Activated CD8-positive, alpha-beta memory T cell treated with anti-CD3 and anti-CD28 coated beads for 24 hours (primary cell): ENCODE data around the gene DCAF16.
"Not testable (repeated sequence)": the region's sequence is repeated elsewhere in the genome, so short reads cannot be mapped to it uniquely, and the experiment has no call there.

ENCODE experiments used
- DNase-seq: peaks from one replicate; pipeline ENCODE4 v3.0.0-alpha.2; 2020

The DCAF16 gene

GRCh38 chr4:17810260-17811077, at the start of gene DCAF16, which contains the start of gene NCAPG:
TSS of gene DCAF16 (minus strand) at chr4:17810757. CDS start at chr4:17804141, 6,616 bp downstream.
TSS of gene NCAPG (plus strand) at chr4:17810979. CDS start at chr4:17811078, 99 bp downstream.
- peak; percentile 100 for DNase-seq

- DNase-seq, result no peak
These were observed 49.3 kb upstream of the DCAF16 start for GRCh38 chr4:17859793-17860406.

DNA sequence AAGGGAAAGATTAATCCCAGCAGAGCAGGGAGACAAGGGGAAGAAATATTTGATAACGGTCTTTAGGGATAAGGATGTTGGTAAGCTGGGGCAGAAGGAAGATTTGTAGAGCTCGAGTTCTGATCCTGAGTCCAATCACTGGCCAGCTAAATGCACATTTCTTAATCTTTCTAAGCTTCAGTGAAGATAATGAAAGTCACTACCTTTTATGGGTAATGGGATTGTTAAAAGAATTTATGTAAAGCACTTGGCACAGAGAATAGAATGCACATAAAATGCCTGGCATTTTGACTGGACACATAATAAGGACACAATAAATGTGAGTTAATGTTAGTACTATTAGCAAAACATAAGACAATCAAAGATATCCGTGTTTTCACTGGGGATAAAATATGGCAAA, 43.5 kb upstream of the DCAF16 start:
- no peak for DNase-seq

- no peak for DNase-seq
These were observed 41.4 kb upstream of the DCAF16 start for GRCh38 chr4:17851959-17852358.

DNA sequence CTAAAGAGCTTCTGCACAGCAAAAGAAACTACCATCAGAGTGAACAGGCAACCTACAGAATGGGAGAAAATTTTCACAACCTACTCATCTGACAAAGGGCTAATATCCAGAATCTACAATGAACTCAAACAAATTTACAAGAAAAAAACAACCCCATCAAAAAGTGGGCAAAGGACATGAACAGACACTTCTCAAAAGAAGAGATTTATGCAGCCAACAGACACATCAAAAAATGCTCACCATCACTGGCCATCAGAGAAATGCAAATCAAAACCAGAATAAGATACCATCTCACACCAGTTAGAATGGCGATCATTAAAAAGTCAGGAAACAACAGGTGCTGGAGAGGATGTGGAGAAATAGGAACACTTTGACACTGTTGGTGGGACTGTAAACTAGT, 39.7 kb upstream of the DCAF16 start:
- not testable (repeated sequence) for DNase-seq

DNA sequence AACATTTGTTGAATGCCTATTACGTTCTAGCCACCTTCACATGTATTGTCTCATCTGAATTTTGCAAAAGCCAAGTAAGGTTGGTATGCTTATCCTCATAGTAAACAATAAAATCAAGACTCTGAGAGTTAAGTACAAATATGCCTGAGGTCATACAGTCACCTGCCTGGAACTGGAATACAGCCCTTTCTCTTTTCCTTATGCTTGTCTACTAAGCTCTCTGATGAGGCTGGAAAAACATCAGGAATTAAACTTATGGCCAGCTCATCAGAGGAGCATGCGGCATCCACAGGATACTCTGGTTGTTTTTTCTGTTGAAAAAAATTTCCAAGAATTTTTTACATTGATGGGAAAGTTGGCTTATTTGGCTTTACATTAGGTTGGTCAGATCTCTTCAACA, 35.7 kb upstream of the DCAF16 start:
- DNase-seq, result no peak

DNA sequence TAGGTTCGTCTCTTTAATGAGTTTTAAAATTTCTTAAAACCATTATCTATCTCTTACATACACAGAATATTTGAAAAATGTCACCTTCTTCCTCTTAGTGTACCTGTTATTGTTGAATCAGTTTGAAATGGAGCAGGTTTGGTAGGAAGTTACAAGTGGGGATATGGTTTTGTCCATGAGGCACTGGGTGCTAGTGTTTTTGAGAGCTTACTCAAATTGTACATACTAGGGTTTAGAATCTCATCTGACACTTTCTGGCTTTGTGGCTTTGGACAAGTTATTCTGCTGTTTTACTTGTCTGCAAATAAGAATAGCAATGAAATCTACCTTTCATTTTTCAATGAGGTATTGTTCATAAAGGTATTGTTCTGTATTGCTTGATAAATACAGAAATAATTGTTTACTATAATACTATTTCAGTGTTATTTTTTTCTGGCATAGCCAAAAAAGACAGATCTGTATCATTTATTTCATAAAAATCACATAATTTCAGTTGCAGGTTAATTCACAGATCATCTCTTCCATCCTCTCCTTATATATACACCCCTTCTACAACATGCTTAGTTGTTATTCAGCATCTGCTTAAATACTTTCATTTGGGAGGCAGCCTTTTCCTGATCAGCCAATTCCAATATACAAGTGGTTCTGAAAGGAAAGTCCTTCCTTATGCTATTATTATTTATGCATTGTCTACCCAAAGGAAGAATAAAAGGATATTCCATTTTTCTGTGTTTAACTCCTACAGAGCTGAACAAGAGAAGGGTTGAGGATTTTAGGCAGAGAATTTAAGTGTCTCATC, 13.5 kb upstream of the DCAF16 start:
- DNase-seq, result no peak

GRCh38 chr4:17817027-17817426, 6.5 kb upstream of the DCAF16 start:
- no peak for DNase-seq

GRCh38 chr4:17816142-17816541, 5.6 kb upstream of the DCAF16 start:
- no peak for DNase-seq

DNA sequence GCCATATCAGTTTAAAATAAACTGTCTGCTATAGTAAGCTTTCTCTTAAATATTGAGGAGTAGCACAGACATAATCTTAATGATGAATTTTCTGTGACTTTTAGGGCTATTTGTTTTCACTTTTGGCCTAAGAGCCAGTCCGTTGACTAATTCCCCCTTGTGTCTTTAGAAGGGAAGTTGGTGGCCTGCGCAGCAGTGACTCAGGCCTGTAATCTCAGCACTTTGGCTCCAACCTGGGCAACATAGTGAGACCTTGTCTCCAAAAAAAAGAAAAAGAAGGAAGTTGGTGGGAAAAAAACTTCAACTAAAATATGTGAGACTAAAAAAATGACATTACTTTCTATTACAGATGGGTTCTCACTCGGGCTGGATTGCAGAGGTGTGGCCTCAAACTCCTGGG, 3.6 kb upstream of the DCAF16 start:
- no peak for DNase-seq

DNA sequence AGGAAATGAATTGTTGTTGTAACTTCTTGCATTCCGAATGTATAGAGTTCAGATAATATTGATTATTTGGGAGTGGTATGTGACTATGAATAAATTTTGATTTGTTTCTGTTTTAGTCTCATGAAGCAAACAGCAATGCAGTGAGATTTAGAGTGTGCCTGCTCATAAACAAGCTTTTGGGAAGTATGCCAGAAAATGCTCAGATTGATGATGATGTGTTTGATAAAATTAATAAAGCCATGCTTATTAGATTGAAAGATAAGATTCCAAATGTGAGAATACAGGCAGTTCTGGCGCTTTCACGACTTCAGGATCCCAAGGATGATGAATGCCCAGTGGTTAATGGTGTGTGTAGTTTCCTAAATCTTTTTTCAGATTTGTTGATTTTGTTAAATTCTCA, 2.2 kb upstream of the DCAF16 start:
- DNase-seq, result no peak

DNA sequence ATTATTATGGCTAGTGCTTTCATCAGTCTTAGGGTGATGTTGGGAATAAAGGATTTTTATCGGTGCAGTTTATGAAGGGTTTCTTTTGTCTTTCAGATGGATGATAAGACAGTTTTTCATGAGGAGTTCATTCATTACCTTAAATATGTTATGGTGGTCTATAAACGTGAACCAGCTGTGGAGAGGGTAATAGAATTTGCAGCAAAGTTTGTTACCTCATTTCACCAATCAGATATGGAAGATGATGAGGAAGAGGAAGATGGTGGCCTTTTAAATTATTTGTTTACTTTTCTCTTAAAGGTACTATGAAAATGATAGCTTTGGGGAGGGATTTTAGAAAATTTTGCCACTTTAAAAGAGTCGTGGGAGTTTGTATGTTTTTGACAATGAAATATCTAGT, 1.6 kb upstream of the DCAF16 start:
- DNase-seq, result no peak

- no peak for DNase-seq
These were observed 584 bp upstream of the DCAF16 start for GRCh38 chr4:17811078-17811603.

- DNase-seq, result no peak
These were observed 890 bp downstream of the DCAF16 start for GRCh38 chr4:17809667-17810066.

DNA sequence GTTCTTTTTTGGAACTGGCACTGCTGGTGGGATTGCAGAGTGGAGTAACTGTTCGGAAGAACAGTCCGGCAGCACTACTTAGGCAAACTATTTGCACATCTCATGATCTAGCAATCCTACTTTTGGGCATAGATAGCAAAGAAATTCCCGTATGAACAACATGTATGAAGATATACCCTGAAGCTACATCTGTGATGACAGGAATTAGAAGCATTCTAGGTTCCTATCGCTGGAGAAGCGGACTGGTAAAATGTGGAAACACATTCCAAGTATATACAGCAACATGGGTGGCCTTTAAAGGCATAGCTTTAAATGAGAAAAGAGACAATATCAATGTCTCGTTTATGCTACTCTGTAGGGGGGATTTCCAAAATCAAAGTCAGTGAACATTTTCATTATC, 3.1 kb downstream of the DCAF16 start:
- no peak for DNase-seq

DNA sequence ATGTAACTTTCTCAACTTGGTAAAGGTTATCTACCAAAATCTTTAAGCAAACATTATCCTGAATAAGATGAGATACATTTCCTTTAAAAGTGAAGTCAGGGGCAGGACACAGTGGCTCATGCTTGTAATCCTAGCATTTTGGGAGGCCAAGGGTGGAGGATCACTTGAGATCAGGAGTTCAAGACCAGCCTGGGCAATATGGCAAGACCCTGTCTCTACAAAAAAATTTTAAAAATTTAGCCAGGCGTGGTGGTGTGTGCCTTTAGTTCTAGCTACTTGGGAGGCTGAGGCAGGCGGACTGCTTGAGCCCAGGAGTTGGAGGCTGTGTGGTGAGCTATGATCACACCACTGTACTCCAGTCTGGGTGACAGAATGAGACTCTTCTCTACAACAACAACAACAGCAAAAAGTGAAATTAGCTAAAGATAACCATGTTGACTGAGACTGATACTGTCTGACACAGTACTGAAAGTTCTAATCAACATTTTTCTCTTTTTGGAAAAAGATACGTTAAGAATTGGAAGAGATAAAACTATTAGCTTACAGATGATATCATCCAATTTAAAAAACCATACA, 4.9 kb downstream of the DCAF16 start:
- DNase-seq, result no peak

- no peak for DNase-seq
These were observed 12.7 kb downstream of the DCAF16 start for GRCh38 chr4:17797808-17798207.

DNA sequence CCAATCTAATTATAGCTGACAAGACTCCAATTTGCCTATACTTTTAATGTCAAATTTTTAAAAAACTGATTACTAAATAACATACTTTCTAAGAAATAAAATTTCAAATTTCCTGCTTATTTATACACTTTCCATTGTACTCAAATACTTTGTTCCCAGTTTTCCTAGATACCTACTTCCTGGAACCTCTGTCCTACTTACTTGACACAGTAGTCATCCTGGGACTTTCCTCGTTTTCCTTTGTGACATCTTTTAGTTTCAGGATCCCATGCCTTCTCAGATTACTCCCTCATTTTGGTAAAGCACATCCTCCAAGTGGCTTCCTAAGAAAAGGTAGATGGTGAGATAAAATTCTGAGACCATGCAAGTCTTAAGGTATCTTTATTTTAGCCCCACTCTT, 15.8 kb downstream of the DCAF16 start:
- DNase-seq, result no peak

DNA sequence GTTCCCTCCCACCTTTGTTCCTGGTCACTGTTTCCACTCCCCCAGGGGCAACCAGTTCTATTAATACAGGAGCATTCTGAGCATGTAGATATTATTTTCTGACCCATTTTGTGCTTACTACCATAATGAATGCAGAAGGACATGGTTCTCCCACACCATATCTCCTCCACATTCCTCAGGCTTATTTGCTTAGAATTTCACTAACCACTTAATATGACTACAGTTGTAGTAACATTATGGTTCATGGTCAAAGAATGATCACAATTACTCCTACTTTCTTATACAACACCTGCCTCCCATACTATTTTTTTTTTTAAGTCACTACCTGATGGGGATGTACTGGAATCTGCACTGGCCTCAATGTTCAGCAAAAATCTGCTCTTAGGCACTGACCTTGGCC, 21.6 kb downstream of the DCAF16 start:
- no peak for DNase-seq

- DNase-seq, result no peak
These were observed 23.2 kb downstream of the DCAF16 start for GRCh38 chr4:17787315-17787714.

DNA sequence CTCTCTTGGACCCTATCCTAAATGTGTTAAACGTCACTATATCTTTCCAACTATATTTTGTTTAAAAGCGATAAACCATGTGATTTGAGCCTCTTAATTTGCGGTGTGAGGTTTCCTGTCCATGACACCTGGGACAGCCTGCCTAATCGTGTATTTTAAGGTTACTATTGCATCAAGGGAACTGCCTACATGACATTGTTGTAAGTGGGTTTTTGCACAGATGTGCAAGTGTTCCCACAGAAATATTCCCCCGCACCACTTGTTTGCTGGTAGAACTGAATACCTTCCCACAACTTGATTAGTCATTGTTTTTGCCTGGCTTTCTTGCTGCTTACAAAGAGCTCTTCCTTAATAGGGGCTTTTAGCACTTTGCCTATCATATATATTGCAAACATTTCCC, 24.0 kb downstream of the DCAF16 start:
- no peak for DNase-seq

DNA sequence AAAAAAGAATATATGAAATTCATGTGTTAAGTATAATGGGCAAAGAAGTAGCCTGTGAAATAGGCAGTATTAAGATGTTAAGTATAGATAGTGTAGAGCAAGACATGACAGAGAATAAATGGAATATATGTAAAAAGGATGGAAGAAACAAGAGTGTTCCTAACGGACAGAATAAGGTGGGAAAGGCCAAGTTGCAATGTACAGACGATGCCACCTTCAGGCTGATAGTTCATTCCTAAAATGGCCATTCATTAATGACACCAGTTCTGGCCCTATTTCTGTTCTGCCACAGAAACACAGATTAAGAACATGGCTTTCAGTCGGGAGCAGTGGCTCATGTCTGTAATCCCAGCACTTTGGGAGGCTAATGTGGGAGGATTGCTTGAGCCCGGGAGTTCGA, 24.7 kb downstream of the DCAF16 start:
- no peak for DNase-seq
